SK-N-SH (cell line): ENCODE measurements around the gene MTUS2. TPM values are rescaled to one million over a fixed set of nuclear protein-coding genes. Genes with fewer than 3 reads are reported as not detected.

Experiments used
- CTCF ChIA-PET: fragments of 300-600, 350-600 bp; formaldehyde crosslinking; extraction: SDS; loops from one replicate; lab custom pipeline; 2021; lab: Yijun Ruan, JAX
- POLR2A ChIA-PET: fragments of 350-600 bp; sonication (Branson Sonifier 250); formaldehyde crosslinking; extraction: SDS; loops from one replicate; lab custom pipeline; 2020; ENCODE audit warnings: antibody characterized with exemption, inconsistent platforms; lab: Yijun Ruan, JAX
- DNase-seq: peaks from one replicate; pipeline ENCODE4 v3.0.0; 2012
- H2AFZ ChIP-seq: fragments of 200-600 bp; sonication (generic); 2 replicates; pipeline ENCODE4 v1.8.1; 2016; ENCODE audit warnings: antibody characterized with exemption, mild to moderate bottlenecking, low read depth
- H3F3A ChIP-seq: fragments of 200-600 bp; sonication (generic); replicated peaks from 2 replicates; pipeline ENCODE3; 2016; ENCODE audit warnings: antibody characterized with exemption, mild to moderate bottlenecking; ENCODE audit not compliant: insufficient read depth
- H3K27ac ChIP-seq, 2 experiments: fragments of 200-500 bp in 1 of 2; fragments of 200-600 bp in 1 of 2; sonication (Bioruptor generic) in 1 of 2; sonication (generic), shearing (Covaris generic) in 1 of 2; 2 replicates each; pipeline versions ENCODE4 v1.5.1 to v1.6.1; 2014 to 2016; ENCODE audit warnings: low read depth in 2 of 2, inconsistent platforms in 1 of 2, low read length in 1 of 2, mild to moderate bottlenecking in 1 of 2, mixed read lengths in 1 of 2
- H3K27me3 ChIP-seq: fragments of 200-600 bp; sonication (generic), shearing (Covaris generic); 2 replicates; pipeline ENCODE4 v1.6.1; 2016; ENCODE audit warnings: mixed run types; ENCODE audit not compliant: insufficient read depth
- H3K36me3 ChIP-seq, 2 experiments: fragments of 200-500 bp in 1 of 2; fragments of 200-600 bp in 1 of 2; sonication (Bioruptor generic) in 1 of 2; sonication (generic) in 1 of 2; replicated peaks in 1 of 2; 2 replicates each; pipeline versions ENCODE3 to v1.5.1; 2014 to 2016; ENCODE audit warnings: low read length in 1 of 2, mild to moderate bottlenecking in 1 of 2; ENCODE audit not compliant: insufficient read depth in 2 of 2, control insufficient read depth in 1 of 2
- H3K4me1 ChIP-seq, 2 experiments: fragments of 200-500 bp in 1 of 2; fragments of 200-600 bp in 1 of 2; sonication (Bioruptor generic) in 1 of 2; sonication (generic), shearing (Covaris generic) in 1 of 2; 2 replicates each; pipeline versions ENCODE4 v1.5.1 to v1.6.1; 2014 to 2016; ENCODE audit warnings: low read depth in 1 of 2, low read length in 1 of 2, mixed run types in 1 of 2; ENCODE audit not compliant: insufficient read depth in 2 of 2, control insufficient read depth in 1 of 2
- H3K4me2 ChIP-seq: fragments of 200-600 bp; sonication (generic), shearing (Covaris generic); 2 replicates; pipeline ENCODE4 v1.6.1; 2017; ENCODE audit warnings: mixed run types
- H3K4me3 ChIP-seq, 2 experiments: fragments of 200-500 bp in 1 of 2; fragments of 200-600 bp in 1 of 2; sonication (Bioruptor generic) in 1 of 2; sonication (generic), shearing (Covaris generic) in 1 of 2; 2 replicates each; pipeline versions ENCODE4 v1.5.1 to v1.8.1; 2014 to 2016; ENCODE audit warnings: low read depth in 2 of 2, inconsistent platforms in 1 of 2, low read length in 1 of 2, mild to moderate bottlenecking in 1 of 2, mixed read lengths in 1 of 2, moderate library complexity in 1 of 2
- H3K79me2 ChIP-seq: fragments of 200-600 bp; sonication (generic); 2 replicates; pipeline ENCODE4 v1.8.1; 2017; ENCODE audit warnings: mild to moderate bottlenecking; ENCODE audit not compliant: insufficient read depth
- H3K9ac ChIP-seq: fragments of 200-600 bp; sonication (generic); 2 replicates; pipeline ENCODE4 v1.6.1; 2017; ENCODE audit warnings: mixed run types
- H3K9me2 ChIP-seq: fragments of 200-600 bp; sonication (generic); 2 replicates; pipeline ENCODE4 v1.6.1; 2017; ENCODE audit warnings: mixed run types
- H3K9me3 ChIP-seq: fragments of 200-600 bp; sonication (generic); 2 replicates; pipeline ENCODE4 v1.6.1; 2017; ENCODE audit warnings: mixed run types, mild to moderate bottlenecking, moderate library complexity
- H4K20me1 ChIP-seq: fragments of 200-600 bp; sonication (generic); 2 replicates; pipeline ENCODE4 v1.6.1; 2017; ENCODE audit warnings: mild to moderate bottlenecking, mixed run types; ENCODE audit not compliant: insufficient read depth
- EP300 ChIP-seq, 2 experiments: IDR thresholded peaks; 2 replicates each; pipeline versions ENCODE4 v1.4.0 to v1.6.1; 2012; ENCODE audit warnings: borderline replicate concordance in 1 of 2, low read depth in 1 of 2, low read length in 1 of 2
- EZH2phosphoT487 ChIP-seq: fragments of 200-600 bp; sonication (generic); IDR thresholded peaks from 2 replicates; pipeline ENCODE4 v1.6.1; 2017; ENCODE audit warnings: low read depth, mixed run types, mild to moderate bottlenecking, antibody characterized with exemption, moderate library complexity, borderline replicate concordance
- FOXM1 ChIP-seq: IDR thresholded peaks from 2 replicates; pipeline ENCODE4 v1.4.0; 2012; ENCODE audit warnings: low read depth, mild to moderate bottlenecking
- MAX ChIP-seq: IDR thresholded peaks from 2 replicates; pipeline ENCODE4 v1.4.0; 2012; ENCODE audit warnings: low read depth
- MEF2A ChIP-seq: IDR thresholded peaks from 2 replicates; pipeline ENCODE4 v1.4.0; 2012; ENCODE audit warnings: low read depth, borderline replicate concordance
- MXI1 ChIP-seq: IDR thresholded peaks from 2 replicates; pipeline ENCODE4 v1.6.1; 2012; ENCODE audit warnings: mild to moderate bottlenecking, low read depth, low read length, improper control_type of control experiment
- RAD21 ChIP-seq: IDR thresholded peaks from 2 replicates; pipeline ENCODE4 v1.6.1; 2012; ENCODE audit warnings: mild to moderate bottlenecking, low read length
- RCOR1 ChIP-seq: fragments of 150-350 bp; IDR thresholded peaks from 2 replicates; pipeline ENCODE4 v1.6.1; 2017; ENCODE audit warnings: antibody characterized with exemption, low read length
- REST ChIP-seq: IDR thresholded peaks from 2 replicates; pipeline ENCODE4 v1.6.1; 2012; ENCODE audit warnings: mild to moderate bottlenecking, low read depth, low read length, moderate library complexity
- RFX5 ChIP-seq: IDR thresholded peaks from 2 replicates; pipeline ENCODE4 v1.6.1; 2012; ENCODE audit warnings: mild to moderate bottlenecking, improper control_type of control experiment, low read length
- SIN3A ChIP-seq: IDR thresholded peaks from 2 replicates; pipeline ENCODE4 v1.6.1; 2012; ENCODE audit warnings: low read depth, mild to moderate bottlenecking, low read length, moderate library complexity, borderline replicate concordance
- TEAD4 ChIP-seq: IDR thresholded peaks from 2 replicates; pipeline ENCODE4 v1.4.0; 2012; ENCODE audit warnings: mild to moderate bottlenecking, borderline replicate concordance; ENCODE audit not compliant: insufficient read depth
- USF1 ChIP-seq: IDR thresholded peaks from 2 replicates; pipeline ENCODE4 v1.4.0; 2012; ENCODE audit warnings: low read depth, borderline replicate concordance
- YY1 ChIP-seq: IDR thresholded peaks from 2 replicates; pipeline ENCODE4 v1.4.0; 2012; ENCODE audit warnings: low read depth, mild to moderate bottlenecking
- WGBS: methylation state at CpG from one replicate; pipeline ENCODE4 v1.1.6; 2017; ENCODE audit warnings: low lambda C conversion rate; 5-methylcytosine and 5-hydroxymethylcytosine counted together
- polyA plus RNA-seq, 3 experiments: library from polyadenylated mRNA; depleted of rRNA; stranded (reverse); fragments of >200 nt; gene quantifications; 2 replicates each; pipeline ENCODE4 v1.2.3, GENCODE V29; 2012
- TF ChIP-seq, protein P1 (sequence below): fragments of 150-350 bp; IDR thresholded peaks from 2 replicates; pipeline ENCODE4 v1.6.1; 2017; ENCODE audit warnings: antibody characterized with exemption, low read length, low read depth, borderline replicate concordance

Gene MTUS2
- polyA plus RNA-seq, 1 of the 3 experiments (the other 2 are of a cell fraction): 1.7 TPM

GRCh38 chr13:29106651-29107050 lies 286.5 kb downstream of the MTUS2 start:
- H3F3A ChIP-seq: no peaks in the 10 kb centered on the region
- 0% methylated on average over 1 of the region's 1 CpG for WGBS
- TF ChIP-seq MAX (no peak), RCOR1 (no peak), TEAD4 (no peak), RAD21 (no peak), SIN3A (no peak), EP300 (IDR thresholded peaks at IDR 0.05; ENCODE audit: borderline replicate concordance in 1 of 2, low read depth in 1 of 2, low read length in 1 of 2) (no peak)
- TF ChIP-seq, all 33 proteins: peak for 0
- no peak overlapping the region for H3K4me2 ChIP-seq
- ChIA-PET POLR2A (no interaction called here), CTCF (interaction anchor here (0.8 to 1.6 kb wide), 4 partner anchors 8 to 256 kb away, joined by 4 to 5 read pairs (median 4); no protein-coding TSS in a partner anchor)
- no peaks in the 10 kb centered on the region for H3K79me2 ChIP-seq
- H3K9me3 ChIP-seq: no peaks in the 10 kb centered on the region
- H3K9me2 ChIP-seq: no peaks in the 10 kb centered on the region
- H3K4me1 ChIP-seq: no peaks in the 10 kb centered on the region
- H3K36me3 ChIP-seq: no peaks in the 10 kb centered on the region
- no peak overlapping the region for H3K27ac ChIP-seq
- peaks cover 7% of the 10 kb centered on the region; the same call in 1 of the 2 replicates for H3K27me3 ChIP-seq
- H3K9ac ChIP-seq: no peak overlapping the region
- DNase-seq: no peak
- H3K4me3 ChIP-seq: no peak overlapping the region
- no peak overlapping the region for H2AFZ ChIP-seq
- H4K20me1 ChIP-seq: no peaks in the 10 kb centered on the region

DNA sequence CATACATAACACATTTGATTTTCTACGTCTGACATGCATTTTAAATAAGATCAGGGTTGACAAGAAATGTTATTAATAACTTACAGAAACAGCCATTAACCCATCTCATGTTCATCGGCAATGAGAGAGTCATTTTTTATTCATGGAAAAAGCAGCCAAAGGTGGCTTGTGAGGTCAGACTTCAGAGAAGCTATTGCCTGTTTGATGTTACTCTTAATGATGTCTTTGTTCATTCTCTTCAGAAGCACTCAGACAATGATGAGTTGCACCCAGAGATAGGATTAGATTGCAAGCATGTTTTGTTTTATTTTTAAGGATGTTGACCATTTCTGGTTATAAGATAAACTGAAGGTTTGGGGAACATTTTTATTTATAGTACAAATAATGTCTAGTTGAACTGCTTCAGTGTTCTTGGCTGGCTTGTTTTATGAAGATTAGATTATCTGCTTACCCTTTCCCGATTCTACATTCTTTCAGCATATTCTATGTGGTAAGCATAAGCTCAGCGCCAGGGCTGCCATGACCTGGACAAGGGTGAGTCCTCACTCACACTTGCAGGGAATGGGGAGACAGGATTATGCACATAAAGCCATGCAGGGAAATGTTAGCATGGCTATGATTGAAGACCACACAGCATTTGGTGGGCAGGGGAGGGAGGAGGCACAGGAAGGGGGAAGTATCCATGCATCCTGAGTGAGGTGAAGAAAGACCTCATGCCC lies 288.1 kb downstream of the MTUS2 start:
- H3K79me2 ChIP-seq: no peaks in the 10 kb centered on the region
- H3F3A ChIP-seq: no peaks in the 10 kb centered on the region
- H2AFZ ChIP-seq: no peak overlapping the region
- peaks cover 2% of the 10 kb centered on the region for H3K27me3 ChIP-seq
- no peaks in the 10 kb centered on the region for H4K20me1 ChIP-seq
- ChIA-PET CTCF (no interaction called here), POLR2A (no interaction called here)
- no peaks in the 10 kb centered on the region for H3K4me1 ChIP-seq
- WGBS: 4% methylated on average over 4 of the region's 4 CpGs
- no peak overlapping the region for H3K9ac ChIP-seq
- H3K9me3 ChIP-seq: no peaks in the 10 kb centered on the region
- no peak overlapping the region for H3K4me2 ChIP-seq
- H3K9me2 ChIP-seq: no peaks in the 10 kb centered on the region
- H3K4me3 ChIP-seq: no peak overlapping the region
- TF ChIP-seq EP300 (IDR thresholded peaks at IDR 0.05; ENCODE audit: borderline replicate concordance in 1 of 2, low read depth in 1 of 2, low read length in 1 of 2): no peak
- TF ChIP-seq, protein P1, sequence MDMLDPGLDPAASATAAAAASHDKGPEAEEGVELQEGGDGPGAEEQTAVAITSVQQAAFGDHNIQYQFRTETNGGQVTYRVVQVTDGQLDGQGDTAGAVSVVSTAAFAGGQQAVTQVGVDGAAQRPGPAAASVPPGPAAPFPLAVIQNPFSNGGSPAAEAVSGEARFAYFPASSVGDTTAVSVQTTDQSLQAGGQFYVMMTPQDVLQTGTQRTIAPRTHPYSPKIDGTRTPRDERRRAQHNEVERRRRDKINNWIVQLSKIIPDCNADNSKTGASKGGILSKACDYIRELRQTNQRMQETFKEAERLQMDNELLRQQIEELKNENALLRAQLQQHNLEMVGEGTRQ: no peak
- no peak overlapping the region for H3K27ac ChIP-seq
- DNase-seq: no peak
- H3K36me3 ChIP-seq: no peaks in the 10 kb centered on the region

- Histone ChIP-seq H3K36me3 (no peaks in the 10 kb centered on the region), H3K27ac (no peak overlapping the region)
- 2% methylated on average over 2 of the region's 2 CpGs for WGBS
- TF ChIP-seq SIN3A (no peak), USF1 (no peak), MXI1 (no peak), EP300 (IDR thresholded peaks at IDR 0.05; ENCODE audit: borderline replicate concordance in 1 of 2, low read depth in 1 of 2, low read length in 1 of 2) (no peak), RFX5 (no peak), MEF2A (no peak), EZH2phosphoT487 (no peak), REST (no peak), FOXM1 (no peak), YY1 (no peak)
Measured at GRCh38 chr13:29109987-29110386, 289.8 kb downstream of the MTUS2 start.

More at GRCh38 chr13:29109987-29110386, 289.8 kb downstream of the MTUS2 start:
- ChIA-PET POLR2A (no interaction called here), CTCF (no interaction called here)
- no peaks in the 10 kb centered on the region for H3K79me2 ChIP-seq
- H4K20me1 ChIP-seq: no peaks in the 10 kb centered on the region
- no peak overlapping the region for H3K4me3 ChIP-seq
- no peak overlapping the region for H3K4me2 ChIP-seq
- H3K9me2 ChIP-seq: no peaks in the 10 kb centered on the region
- no peaks in the 10 kb centered on the region; the same call in none of the 2 replicates for H3K27me3 ChIP-seq
- H3K9ac ChIP-seq: no peak overlapping the region
- no peak for DNase-seq
- H3F3A ChIP-seq: no peaks in the 10 kb centered on the region
- H3K9me3 ChIP-seq: no peaks in the 10 kb centered on the region
- no peaks in the 10 kb centered on the region for H3K4me1 ChIP-seq
- 0 out of 2 replicates have a peak overlapping the region, but pooled peaks have one; percentile 29 for H2AFZ ChIP-seq
